Epithelial cell of esophagus (primary cell): ENCODE data around the gene FARP1.

Experiments
- DNase-seq: peaks from one replicate; pipeline ENCODE4 v3.0.0; 2010; ENCODE audit warnings: low read depth
- H3K4me3 ChIP-seq: 2 replicates; pipeline ENCODE4 v1.5.1; 2011; ENCODE audit warnings: mild to moderate bottlenecking, low read length, control low read depth
- CTCF ChIP-seq: IDR thresholded peaks from 2 replicates; pipeline ENCODE4 v1.5.1; 2011; ENCODE audit warnings: low read depth, mild to moderate bottlenecking, low read length, control low read depth, inconsistent platforms; ENCODE audit not compliant: insufficient read depth; ENCODE audit errors: missing control alignments

The FARP1 gene

GRCh38 chr13:98444381-98444780, 301.5 kb downstream of the FARP1 start:
- no peak for TF ChIP-seq CTCF

GRCh38 chr13:98445340-98446233, 302.7 kb downstream of the FARP1 start:
- peak; percentile 66 for DNase-seq
- peak; percentile 90 for TF ChIP-seq CTCF
- no peak overlapping the region for H3K4me3 ChIP-seq

More at GRCh38 chr13:98444381-98444780, 301.5 kb downstream of the FARP1 start:
- no peak for DNase-seq
- no peak overlapping the region for H3K4me3 ChIP-seq

- no peak for DNase-seq
- TF ChIP-seq CTCF, result no peak
- no peak overlapping the region for H3K4me3 ChIP-seq
Measured at GRCh38 chr13:98446234-98446621, 303.3 kb downstream of the FARP1 start.

GRCh38 chr13:98447130-98447529, 304.2 kb downstream of the FARP1 start:
- DNase-seq, result no peak
- no peak overlapping the region for H3K4me3 ChIP-seq
- no peak for TF ChIP-seq CTCF

GRCh38 chr13:98447881-98448641, 305.2 kb downstream of the FARP1 start:
- H3K4me3 ChIP-seq, result no peak overlapping the region
- TF ChIP-seq CTCF, result peak; percentile 75
- DNase-seq, result peak; percentile 63

- no peak for TF ChIP-seq CTCF
- no peak for DNase-seq
- H3K4me3 ChIP-seq, result no peak overlapping the region
Measured at GRCh38 chr13:98448642-98448928, 305.7 kb downstream of the FARP1 start.
